Stimulated activated naive B cell treated with anti-CD40 and anti-IgM and Interleukin-4, amounts not matched to agents 10 μg/mL and 1 μg/mL and 100 μg/mL, for 72 hours (primary cell): Measurements from ENCODE around the gene MAD1L1.

Source experiments
- ATAC-seq, 2 donors: fragments of 150-1000 bp; cut with Tn5 transposase; replicated peaks; 2 replicates each; pipeline ENCODE4 v1.10.0; 2021; ENCODE audit warnings: moderate library complexity in 1 of 2
- DNase-seq: peaks from one replicate; pipeline ENCODE4 v3.0.0; 2021
- H3K27ac Mint-ChIP-seq: one replicate; pipeline ENCODE4 v1.8.0; 2022; ENCODE audit warnings: mild to moderate bottlenecking, mixed read lengths
- H3K27me3 Mint-ChIP-seq, 2 donors: one replicate each; pipeline ENCODE4 v1.8.0; 2022; ENCODE audit warnings: mixed read lengths in 2 of 2
- H3K36me3 Mint-ChIP-seq, 2 donors: one replicate each; pipeline ENCODE4 v1.8.0; 2022; ENCODE audit warnings: mixed read lengths in 2 of 2, mild to moderate bottlenecking in 1 of 2
- H3K4me1 Mint-ChIP-seq, 2 donors: one replicate each; pipeline ENCODE4 v1.8.0; 2022; ENCODE audit warnings: mixed read lengths in 2 of 2, mild to moderate bottlenecking in 1 of 2
- H3K4me3 Mint-ChIP-seq, 2 donors: one replicate each; pipeline ENCODE4 v1.8.0; 2022; ENCODE audit warnings: mild to moderate bottlenecking in 2 of 2, mixed read lengths in 2 of 2, moderate library complexity in 1 of 2
- H3K9me3 Mint-ChIP-seq, 2 donors: one replicate each; pipeline ENCODE4 v1.8.0; 2022; ENCODE audit warnings: mixed read lengths in 2 of 2, mild to moderate bottlenecking in 1 of 2

The MAD1L1 gene

GRCh38 chr7:2212906-2213305, 19.8 kb downstream of the MAD1L1 start:
- Mint-ChIP-seq H3K4me3 (no peak overlapping the region), H3K4me1 (peaks cover 39 to 44% of the 10 kb centered on the region in 2 donors), H3K27ac (peak overlapping the region; percentile 54), H3K36me3 (peaks cover 72 to 88% of the 10 kb centered on the region in 2 donors), H3K9me3 (no peaks in the 10 kb centered on the region), H3K27me3 (no peaks in the 10 kb centered on the region)
- DNase-seq: no peak
- ATAC-seq: no peak

GRCh38 chr7:2211926-2212325, 20.8 kb downstream of the MAD1L1 start:
- Mint-ChIP-seq H3K27me3 (no peaks in the 10 kb centered on the region), H3K27ac (no peak overlapping the region), H3K9me3 (no peaks in the 10 kb centered on the region), H3K4me3 (no peak overlapping the region), H3K36me3 (peaks cover 69 to 88% of the 10 kb centered on the region in 2 donors), H3K4me1 (peaks cover 37 to 47% of the 10 kb centered on the region in 2 donors)
- no peak for DNase-seq
- ATAC-seq: no peak

GRCh38 chr7:2211259-2211880, 21.4 kb downstream of the MAD1L1 start:
- no peaks in the 10 kb centered on the region for H3K27me3 Mint-ChIP-seq
- H3K4me3 Mint-ChIP-seq: no peak overlapping the region
- peaks cover 36 to 44% of the 10 kb centered on the region in 2 donors for H3K4me1 Mint-ChIP-seq
- DNase-seq (no peak), ATAC-seq (no peak)
- H3K9me3 Mint-ChIP-seq: no peaks in the 10 kb centered on the region
- peaks cover 66 to 82% of the 10 kb centered on the region in 2 donors for H3K36me3 Mint-ChIP-seq
- no peak overlapping the region for H3K27ac Mint-ChIP-seq

- H3K36me3 Mint-ChIP-seq: peaks cover 60 to 80% of the 10 kb centered on the region in 2 donors
- ATAC-seq: no peak
Measured at GRCh38 chr7:2210551-2211258, 22.0 kb downstream of the MAD1L1 start.

GRCh38 chr7:2209961-2210323, 22.8 kb downstream of the MAD1L1 start:
- no peaks in the 10 kb centered on the region for H3K27me3 Mint-ChIP-seq
- peaks cover 35 to 44% of the 10 kb centered on the region in 2 donors for H3K4me1 Mint-ChIP-seq
- peak overlapping the region; percentile 14 to 44 for H3K4me3 Mint-ChIP-seq
- H3K27ac Mint-ChIP-seq: peak overlapping the region; percentile 94
- peaks cover 56 to 82% of the 10 kb centered on the region in 2 donors for H3K36me3 Mint-ChIP-seq
- ATAC-seq (peak in 1 of 2 donors; percentile 66), DNase-seq (no peak)
- H3K9me3 Mint-ChIP-seq: no peaks in the 10 kb centered on the region

More at GRCh38 chr7:2210551-2211258, 22.0 kb downstream of the MAD1L1 start:
- DNase-seq: no peak
- Mint-ChIP-seq H3K4me3 (no peak overlapping the region), H3K9me3 (no peaks in the 10 kb centered on the region), H3K27me3 (no peaks in the 10 kb centered on the region), H3K27ac (no peak overlapping the region), H3K4me1 (peaks cover 35 to 44% of the 10 kb centered on the region in 2 donors)

GRCh38 chr7:2209146-2209960, 23.4 kb downstream of the MAD1L1 start:
- H3K36me3 Mint-ChIP-seq: peaks cover 52 to 81% of the 10 kb centered on the region in 2 donors

GRCh38 chr7:2208712-2209111, 24.0 kb downstream of the MAD1L1 start:
- Mint-ChIP-seq H3K4me3 (peak overlapping the region; percentile 39 to 50), H3K9me3 (no peaks in the 10 kb centered on the region), H3K27ac (peak overlapping the region; percentile 94), H3K36me3 (peaks cover 46 to 80% of the 10 kb centered on the region in 2 donors), H3K4me1 (peaks cover 40 to 54% of the 10 kb centered on the region in 2 donors), H3K27me3 (no peaks in the 10 kb centered on the region)
- DNase-seq (no peak), ATAC-seq (no peak)

More at GRCh38 chr7:2209146-2209960, 23.4 kb downstream of the MAD1L1 start:
- peak; percentile 88 for DNase-seq
- H3K9me3 Mint-ChIP-seq: no peaks in the 10 kb centered on the region
- no peaks in the 10 kb centered on the region for H3K27me3 Mint-ChIP-seq
- peaks cover 36 to 48% of the 10 kb centered on the region in 2 donors for H3K4me1 Mint-ChIP-seq
- peak overlapping the region; percentile 44 to 50 for H3K4me3 Mint-ChIP-seq
- ATAC-seq: peak; percentile 91
- H3K27ac Mint-ChIP-seq: peak overlapping the region; percentile 94

- ATAC-seq: no peak
- Mint-ChIP-seq H3K4me3 (no peak overlapping the region), H3K36me3 (peaks cover 34 to 66% of the 10 kb centered on the region in 2 donors), H3K27ac (peak overlapping the region; percentile 76), H3K9me3 (no peaks in the 10 kb centered on the region), H3K4me1 (peaks cover 38 to 47% of the 10 kb centered on the region in 2 donors), H3K27me3 (no peaks in the 10 kb centered on the region)
- no peak for DNase-seq
Measured at GRCh38 chr7:2205036-2205780, 27.5 kb downstream of the MAD1L1 start.

- H3K9me3 Mint-ChIP-seq: no peaks in the 10 kb centered on the region
- peaks cover 35 to 68% of the 10 kb centered on the region in 2 donors for H3K36me3 Mint-ChIP-seq
- ATAC-seq: no peak
- H3K4me3 Mint-ChIP-seq: no peak overlapping the region
- H3K4me1 Mint-ChIP-seq: peaks cover 30 to 39% of the 10 kb centered on the region in 2 donors
- peak overlapping the region; percentile 42 for H3K27ac Mint-ChIP-seq
- no peaks in the 10 kb centered on the region for H3K27me3 Mint-ChIP-seq
- no peak for DNase-seq
Measured at GRCh38 chr7:2204446-2204845, 28.3 kb downstream of the MAD1L1 start.

- Mint-ChIP-seq H3K4me1 (peaks cover 25 to 33% of the 10 kb centered on the region in 2 donors), H3K27me3 (no peaks in the 10 kb centered on the region), H3K27ac (peak overlapping the region; percentile 42), H3K36me3 (peaks cover 36 to 65% of the 10 kb centered on the region in 2 donors), H3K9me3 (no peaks in the 10 kb centered on the region), H3K4me3 (no peak overlapping the region)
- ATAC-seq (peak; percentile 45 to 63), DNase-seq (no peak)
Measured at GRCh38 chr7:2203766-2204300, 28.9 kb downstream of the MAD1L1 start.

- Mint-ChIP-seq H3K9me3 (no peaks in the 10 kb centered on the region), H3K36me3 (peaks cover 33 to 62% of the 10 kb centered on the region in 2 donors), H3K4me3 (no peak overlapping the region), H3K4me1 (peaks cover 20 to 26% of the 10 kb centered on the region in 2 donors), H3K27me3 (no peaks in the 10 kb centered on the region), H3K27ac (peak overlapping the region; percentile 42)
- ATAC-seq: no peak
- no peak for DNase-seq
Measured at GRCh38 chr7:2202901-2203765, 29.6 kb downstream of the MAD1L1 start.

GRCh38 chr7:2202361-2202761, 30.4 kb downstream of the MAD1L1 start:
- H3K4me3 Mint-ChIP-seq: no peak overlapping the region
- no peak overlapping the region for H3K27ac Mint-ChIP-seq
- H3K36me3 Mint-ChIP-seq: peaks cover 32 to 63% of the 10 kb centered on the region in 2 donors
- H3K4me1 Mint-ChIP-seq: peaks cover 19 to 25% of the 10 kb centered on the region in 2 donors
- ATAC-seq (no peak), DNase-seq (no peak)
- H3K27me3 Mint-ChIP-seq: no peaks in the 10 kb centered on the region
- H3K9me3 Mint-ChIP-seq: no peaks in the 10 kb centered on the region
